ENCODE results near the gene TMEM151A. TPM values are rescaled to one million over a fixed set of nuclear protein-coding genes. Genes with fewer than 3 reads are reported as not detected.

Gene TMEM151A
- total RNA-seq, 1 experiment from 2014 or later = not detected

DNA sequence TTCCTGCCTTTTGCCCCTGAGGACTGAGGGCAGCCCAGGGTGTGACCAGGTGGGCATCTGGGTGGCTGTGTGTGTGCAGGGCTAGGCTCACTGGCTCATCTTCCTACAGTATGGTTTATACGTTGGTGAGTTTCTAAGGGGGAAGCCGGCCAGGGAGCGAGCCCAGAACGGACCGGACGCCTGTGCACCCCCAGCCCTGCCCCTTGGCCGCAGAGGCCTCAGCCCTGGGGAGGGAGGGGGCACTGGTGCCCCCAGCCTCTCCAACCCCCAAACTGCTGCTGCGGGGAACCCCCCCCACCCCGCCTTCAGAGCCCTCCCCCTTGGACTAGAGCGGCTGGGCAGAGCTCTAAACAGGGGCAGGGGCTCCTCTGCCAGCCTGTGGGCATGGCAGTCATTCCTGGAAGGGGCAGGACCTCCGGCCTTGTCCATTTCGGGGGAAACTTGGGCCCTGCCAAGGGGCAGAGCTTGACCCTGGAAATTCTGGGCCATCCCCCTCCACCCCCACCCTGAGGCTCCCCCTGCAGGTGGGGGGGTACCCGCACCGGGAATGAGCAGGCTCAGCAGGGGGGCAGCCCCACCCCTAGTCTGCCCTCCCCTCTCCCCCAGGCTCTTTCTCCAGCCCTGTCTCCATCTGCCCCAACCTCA, 8.1 kb upstream of the TMEM151A start:
- no peak for DNase-seq (ENCODE audit: low read depth)

DNA sequence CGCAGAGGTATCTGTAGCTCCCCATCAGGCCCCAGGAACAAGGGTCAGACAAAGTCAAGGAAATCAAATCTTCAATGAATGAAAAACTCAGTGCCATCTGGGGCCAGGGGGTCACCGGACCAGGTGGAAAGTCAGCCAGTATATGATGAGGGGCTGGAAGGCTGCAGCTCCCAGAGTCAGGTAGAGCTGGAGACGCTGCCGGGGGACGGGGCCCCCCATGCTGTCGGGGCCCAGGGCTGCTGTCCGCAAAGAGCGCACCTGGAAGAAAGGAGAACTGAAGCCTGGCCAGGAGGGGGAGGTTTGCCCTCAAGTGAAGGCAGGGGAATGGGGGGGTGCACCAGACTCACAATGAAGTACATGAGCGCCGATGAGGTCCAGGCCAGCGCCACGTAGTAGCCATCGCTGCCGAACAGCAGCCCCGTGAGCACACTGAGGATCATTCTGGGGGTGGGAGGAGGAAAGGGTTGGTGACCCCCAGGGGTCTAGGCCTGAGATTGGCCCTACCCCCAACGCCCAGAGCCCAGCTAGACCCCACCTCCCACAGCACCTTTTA, 7.1 kb upstream of the TMEM151A start:
- DNase-seq (ENCODE audit: low read depth) = no peak

DNA sequence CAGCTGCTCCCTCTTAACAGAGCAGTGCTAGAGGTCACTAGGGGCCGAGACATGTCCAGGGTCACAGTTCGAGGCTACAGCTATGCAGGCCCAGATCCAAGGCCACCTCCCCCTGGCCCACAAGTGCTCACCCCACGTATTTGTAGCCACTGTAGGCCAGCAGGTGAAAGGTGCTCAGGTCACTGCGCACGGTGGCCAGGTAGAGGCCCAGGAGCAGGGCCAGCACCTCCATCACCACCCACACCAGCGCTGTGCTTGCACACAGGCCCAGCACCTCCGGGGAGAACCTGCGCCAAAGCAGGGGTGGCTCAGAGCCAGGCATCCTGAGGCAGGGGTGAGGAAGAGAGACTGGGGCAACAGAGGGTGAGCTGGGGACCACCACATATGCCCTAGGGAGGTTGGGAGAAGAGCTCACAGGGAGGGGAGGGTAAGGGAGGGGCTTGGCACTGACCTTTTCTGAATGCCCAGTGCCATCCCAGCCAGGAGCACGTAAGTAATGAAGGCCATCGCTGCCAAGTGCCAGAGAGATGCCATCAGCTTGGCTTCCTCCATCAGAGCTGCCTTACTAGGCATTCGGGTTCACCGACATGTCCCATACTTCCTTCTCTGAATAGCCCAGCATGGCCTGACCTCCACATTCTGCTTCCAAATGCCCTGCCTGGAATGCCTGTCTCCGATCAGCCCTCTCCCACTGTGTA, 6.3 kb upstream of the TMEM151A start:
- no peak for DNase-seq (ENCODE audit: low read depth)

GRCh38 chr11:66286699-66287098, 5.0 kb upstream of the TMEM151A start:
- DNase-seq (ENCODE audit: low read depth) = no peak

DNA sequence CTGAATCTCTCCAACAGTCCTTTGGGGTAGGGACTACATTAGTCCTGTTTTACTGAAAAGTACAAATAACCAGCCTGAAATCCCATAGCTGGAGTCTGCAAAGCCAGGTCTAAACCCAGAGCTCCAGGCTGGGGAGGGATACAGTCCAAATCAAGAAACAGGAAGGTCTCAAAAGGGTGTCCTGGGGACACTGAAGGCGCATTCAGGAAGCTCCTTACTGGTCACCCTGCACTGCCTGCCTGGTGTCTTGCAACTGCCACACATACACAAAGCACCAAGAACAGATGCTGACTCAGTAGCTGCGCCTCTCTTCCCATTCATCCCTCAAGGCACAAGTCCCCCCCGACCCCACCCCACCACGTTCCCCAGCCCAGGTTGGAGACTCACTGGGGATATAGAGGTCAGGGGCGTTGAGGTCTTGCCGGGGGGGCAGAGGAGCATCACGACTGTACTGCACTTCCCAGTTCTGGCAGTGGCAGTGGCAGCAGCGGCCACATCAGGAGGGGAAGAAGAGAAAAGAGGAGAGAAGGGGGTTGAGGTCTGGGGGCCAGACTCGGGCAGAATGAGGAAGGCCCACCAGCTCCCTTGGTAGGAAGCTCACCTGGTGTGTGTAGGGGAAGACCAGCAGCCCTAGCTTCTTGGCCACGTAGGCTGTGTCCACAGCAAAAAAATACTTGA, 4.3 kb upstream of the TMEM151A start:
- DNase-seq (ENCODE audit: low read depth) = no peak

- no peak for DNase-seq (ENCODE audit: low read depth)
Observed at GRCh38 chr11:66287889-66288670, 3.6 kb upstream of the TMEM151A start.

GRCh38 chr11:66288671-66289547, 2.8 kb upstream of the TMEM151A start, which contains the start of gene YIF1A:
YIF1A (minus strand) TSS chr11:66289143; CDS start chr11:66288985, 158 bp downstream.
- peak; percentile 99 for DNase-seq (ENCODE audit: low read depth)

GRCh38 chr11:66289548-66290329, 2.0 kb upstream of the TMEM151A start:
- no peak for DNase-seq (ENCODE audit: low read depth)

- no peak for DNase-seq (ENCODE audit: low read depth)
Observed at GRCh38 chr11:66290330-66290621, 1.4 kb upstream of the TMEM151A start.

DNA sequence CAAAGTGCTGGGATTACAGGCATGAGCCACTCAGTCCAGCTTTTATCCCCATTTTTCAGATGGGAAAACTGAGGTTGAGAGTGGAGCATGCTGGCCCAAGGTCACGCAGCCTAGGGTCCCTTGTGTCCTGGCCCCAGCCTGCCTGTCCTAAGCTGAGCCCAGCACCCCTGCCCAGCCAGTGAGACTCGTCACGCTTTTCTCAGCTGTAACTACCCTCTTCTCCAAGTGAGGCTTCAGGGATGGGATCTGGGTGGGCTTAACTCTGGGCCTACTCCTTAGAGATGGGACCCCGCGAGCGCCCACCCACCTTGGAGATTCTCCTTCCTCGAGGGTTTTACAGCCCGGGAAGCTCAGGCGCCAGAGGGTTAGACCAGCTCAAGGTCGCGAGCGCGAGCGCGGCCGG, 390 bp upstream of the TMEM151A start:
- DNase-seq (ENCODE audit: low read depth) = no peak

GRCh38 chr11:66292543-66293332, 1.0 kb downstream of the TMEM151A start:
- no peak for DNase-seq (ENCODE audit: low read depth)

GRCh38 chr11:66293352-66293751, 1.7 kb downstream of the TMEM151A start:
- no peak for DNase-seq (ENCODE audit: low read depth)

- DNase-seq (ENCODE audit: low read depth) = no peak
Observed at GRCh38 chr11:66293777-66294625, 2.3 kb downstream of the TMEM151A start.

DNA sequence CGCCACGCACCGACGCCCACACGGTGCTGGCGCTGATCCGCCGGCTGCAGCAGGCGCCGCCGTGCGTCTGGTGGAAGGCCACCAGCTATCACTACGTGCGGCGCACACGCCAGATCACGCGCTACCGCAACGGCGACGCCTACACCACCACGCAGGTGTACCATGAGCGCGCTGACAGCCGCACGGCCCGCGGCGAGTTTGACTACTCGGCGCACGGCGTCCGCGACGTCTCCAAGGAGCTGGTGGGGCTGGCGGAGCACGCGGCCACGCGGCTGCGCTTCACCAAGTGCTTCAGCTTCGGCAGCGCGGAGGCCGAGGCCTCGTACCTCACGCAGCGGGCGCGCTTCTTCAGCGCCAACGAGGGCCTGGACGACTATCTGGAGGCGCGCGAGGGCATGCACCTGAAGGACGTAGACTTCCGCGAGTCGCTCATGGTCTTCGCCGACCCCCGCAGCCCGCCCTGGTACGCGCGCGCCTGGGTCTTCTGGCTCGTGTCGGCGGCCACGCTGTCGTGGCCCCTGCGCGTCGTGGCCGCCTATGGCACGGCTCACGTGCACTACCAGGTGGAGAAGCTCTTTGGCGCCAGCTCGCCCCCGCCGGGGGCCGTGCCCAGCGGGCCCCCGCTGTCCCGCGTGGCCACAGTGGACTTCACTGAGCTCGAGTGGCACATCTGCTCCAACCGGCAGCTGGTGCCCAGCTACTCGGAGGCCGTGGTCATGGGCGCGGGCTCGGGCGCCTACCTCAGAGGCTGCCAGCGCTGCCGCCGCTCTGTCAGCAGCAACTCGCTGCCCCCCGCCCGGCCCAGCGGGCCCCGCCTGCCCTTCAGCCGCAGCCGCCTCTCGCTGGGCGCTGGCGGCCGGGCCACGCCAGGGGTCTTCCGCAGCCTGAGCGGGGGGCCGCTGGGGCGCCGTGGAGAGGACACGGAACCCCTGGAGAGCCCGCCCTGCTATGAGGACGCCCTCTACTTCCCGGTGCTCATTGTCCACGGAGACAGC, 3.2 kb downstream of the TMEM151A start:
- DNase-seq (ENCODE audit: low read depth) = no peak

- DNase-seq (ENCODE audit: low read depth) = no peak
Observed at GRCh38 chr11:66297610-66298009, 5.9 kb downstream of the TMEM151A start.

GRCh38 chr11:66299186-66299585, 7.5 kb downstream of the TMEM151A start:
- no peak for DNase-seq (ENCODE audit: low read depth)

- no peak for DNase-seq (ENCODE audit: low read depth)
Observed at GRCh38 chr11:66302656-66303055, 11.0 kb downstream of the TMEM151A start.

All from HT1080 (cell line).